Type B pancreatic cell (in vitro differentiated cells): ENCODE data around the gene SOWAHA. TPM values are rescaled to one million over a fixed set of nuclear protein-coding genes. Genes with fewer than 3 reads are reported as not detected.

Source experiments
- DNase-seq: peaks from one replicate; pipeline ENCODE4 v3.0.0; 2021; ENCODE audit warnings: mixed read lengths; ENCODE audit not compliant: unreplicated experiment; ENCODE audit errors: extremely low spot score
- H3K27ac Mint-ChIP-seq: 2 replicates; pipeline ENCODE4 v1.8.0; 2021; ENCODE audit warnings: mild to moderate bottlenecking, mixed read lengths
- H3K27me3 Mint-ChIP-seq: 2 replicates; pipeline ENCODE4 v1.8.0; 2021; ENCODE audit warnings: mixed read lengths
- H3K36me3 Mint-ChIP-seq: 2 replicates; pipeline ENCODE4 v1.8.0; 2021; ENCODE audit warnings: mixed read lengths
- H3K4me1 Mint-ChIP-seq: one replicate; pipeline ENCODE4 v1.8.0; 2021; ENCODE audit warnings: mixed read lengths; ENCODE audit not compliant: unreplicated experiment
- H3K4me3 Mint-ChIP-seq: 2 replicates; pipeline ENCODE4 v1.8.0; 2021; ENCODE audit warnings: mild to moderate bottlenecking, mixed read lengths
- H3K9me3 Mint-ChIP-seq: 2 replicates; pipeline ENCODE4 v1.8.0; 2021; ENCODE audit warnings: mixed read lengths
- total RNA-seq: library from RNA; stranded (reverse); gene quantifications from 2 replicates; pipeline ENCODE4 v1.2.1, GENCODE V29; 2021; ENCODE audit warnings: low replicate concordance
- TF ChIP-seq, protein P1 (sequence below): fragments of 200-600 bp; sonication (generic); conservative IDR thresholded peaks from 2 replicates; pipeline ENCODE4 v1.5.0; 2021; ENCODE audit warnings: antibody characterized with exemption, mild to moderate bottlenecking

Gene SOWAHA
- total RNA-seq, 1 donor from 2014 or later, result 2.5 TPM

DNA sequence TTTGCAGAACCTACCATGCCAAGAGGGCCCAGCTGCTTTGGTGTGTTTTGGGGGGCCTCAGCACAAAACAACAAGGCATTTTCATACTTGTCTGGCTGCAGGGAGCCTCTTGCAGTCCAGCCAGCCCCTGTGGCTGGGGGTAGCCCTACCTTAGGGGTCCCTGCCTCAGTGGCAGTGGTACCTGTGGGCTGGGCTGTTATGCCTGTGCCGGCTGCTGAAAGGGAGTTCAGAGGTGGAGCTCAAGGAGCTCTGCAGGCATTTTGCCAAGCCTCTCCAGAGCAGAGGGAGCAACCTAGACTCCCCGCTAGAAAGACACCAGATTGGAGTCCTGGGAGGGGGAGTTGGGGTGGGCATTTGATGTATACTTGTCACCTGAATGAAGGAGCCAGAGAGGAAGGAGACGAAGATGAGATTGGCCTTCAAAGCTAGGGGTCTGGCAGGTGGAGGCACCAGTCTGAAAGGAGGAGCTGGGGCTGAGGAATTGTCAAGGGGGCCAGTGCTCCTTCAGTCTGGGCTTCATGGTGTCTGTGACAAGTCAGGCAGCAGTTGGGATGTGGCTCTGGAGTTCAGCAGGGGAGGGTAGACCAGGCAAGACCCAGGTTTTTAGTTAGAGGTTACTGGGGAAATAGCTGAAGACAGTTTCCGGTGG, 15.9 kb downstream of the SOWAHA start:
- TF ChIP-seq, protein P1, sequence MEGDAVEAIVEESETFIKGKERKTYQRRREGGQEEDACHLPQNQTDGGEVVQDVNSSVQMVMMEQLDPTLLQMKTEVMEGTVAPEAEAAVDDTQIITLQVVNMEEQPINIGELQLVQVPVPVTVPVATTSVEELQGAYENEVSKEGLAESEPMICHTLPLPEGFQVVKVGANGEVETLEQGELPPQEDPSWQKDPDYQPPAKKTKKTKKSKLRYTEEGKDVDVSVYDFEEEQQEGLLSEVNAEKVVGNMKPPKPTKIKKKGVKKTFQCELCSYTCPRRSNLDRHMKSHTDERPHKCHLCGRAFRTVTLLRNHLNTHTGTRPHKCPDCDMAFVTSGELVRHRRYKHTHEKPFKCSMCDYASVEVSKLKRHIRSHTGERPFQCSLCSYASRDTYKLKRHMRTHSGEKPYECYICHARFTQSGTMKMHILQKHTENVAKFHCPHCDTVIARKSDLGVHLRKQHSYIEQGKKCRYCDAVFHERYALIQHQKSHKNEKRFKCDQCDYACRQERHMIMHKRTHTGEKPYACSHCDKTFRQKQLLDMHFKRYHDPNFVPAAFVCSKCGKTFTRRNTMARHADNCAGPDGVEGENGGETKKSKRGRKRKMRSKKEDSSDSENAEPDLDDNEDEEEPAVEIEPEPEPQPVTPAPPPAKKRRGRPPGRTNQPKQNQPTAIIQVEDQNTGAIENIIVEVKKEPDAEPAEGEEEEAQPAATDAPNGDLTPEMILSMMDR, result no peak
- peak overlapping the region; percentile 18 for H3K27ac Mint-ChIP-seq
- peaks cover 67% of the 10 kb centered on the region for H3K27me3 Mint-ChIP-seq
- H3K4me1 Mint-ChIP-seq, result no peaks in the 10 kb centered on the region
- peak overlapping the region; percentile 90 for H3K4me3 Mint-ChIP-seq
- H3K9me3 Mint-ChIP-seq, result no peaks in the 10 kb centered on the region
- DNase-seq, result no peak
- no peaks in the 10 kb centered on the region for H3K36me3 Mint-ChIP-seq

DNA sequence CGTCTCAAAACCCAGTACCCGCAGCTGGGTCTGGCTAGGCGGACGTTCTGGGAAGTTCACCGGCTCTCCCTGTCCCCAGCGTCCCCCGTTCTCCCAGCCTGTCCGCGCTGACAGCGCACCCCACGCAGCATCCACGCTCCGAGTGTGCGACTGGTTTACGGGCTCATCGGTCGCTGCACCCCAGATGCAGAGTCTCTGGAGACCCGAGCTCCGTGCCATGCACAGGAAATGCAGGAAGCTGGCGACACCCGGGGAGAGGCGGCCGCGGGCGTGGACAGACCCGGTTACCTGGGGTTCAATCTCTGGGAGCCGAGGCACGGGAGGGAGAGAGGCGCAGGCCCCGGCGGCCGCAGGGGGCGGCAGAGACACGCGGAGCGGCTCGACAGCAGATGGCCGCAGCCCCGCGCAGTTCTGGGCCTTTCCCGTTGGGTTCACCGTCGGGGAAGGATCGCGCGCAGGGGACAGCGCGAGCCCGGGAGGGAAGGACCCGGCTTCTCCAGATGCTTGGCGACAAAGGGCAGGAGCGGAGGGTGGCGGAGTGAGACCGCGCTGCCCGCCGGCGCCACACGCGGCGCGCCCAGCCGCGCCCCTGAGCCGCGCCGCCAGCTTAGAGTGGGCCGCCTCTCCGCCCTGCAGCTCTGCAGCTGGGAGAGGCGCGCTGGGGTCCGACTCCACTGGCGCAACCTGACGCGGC, 16.8 kb downstream of the SOWAHA start:
- Mint-ChIP-seq H3K27me3 (peaks cover 62% of the 10 kb centered on the region), H3K4me3 (peak overlapping the region; percentile 90), H3K36me3 (no peaks in the 10 kb centered on the region), H3K27ac (peak overlapping the region; percentile 43), H3K4me1 (no peaks in the 10 kb centered on the region), H3K9me3 (no peaks in the 10 kb centered on the region)
- TF ChIP-seq, protein P1, result peak; percentile 85
- peak; percentile 84 for DNase-seq

DNA sequence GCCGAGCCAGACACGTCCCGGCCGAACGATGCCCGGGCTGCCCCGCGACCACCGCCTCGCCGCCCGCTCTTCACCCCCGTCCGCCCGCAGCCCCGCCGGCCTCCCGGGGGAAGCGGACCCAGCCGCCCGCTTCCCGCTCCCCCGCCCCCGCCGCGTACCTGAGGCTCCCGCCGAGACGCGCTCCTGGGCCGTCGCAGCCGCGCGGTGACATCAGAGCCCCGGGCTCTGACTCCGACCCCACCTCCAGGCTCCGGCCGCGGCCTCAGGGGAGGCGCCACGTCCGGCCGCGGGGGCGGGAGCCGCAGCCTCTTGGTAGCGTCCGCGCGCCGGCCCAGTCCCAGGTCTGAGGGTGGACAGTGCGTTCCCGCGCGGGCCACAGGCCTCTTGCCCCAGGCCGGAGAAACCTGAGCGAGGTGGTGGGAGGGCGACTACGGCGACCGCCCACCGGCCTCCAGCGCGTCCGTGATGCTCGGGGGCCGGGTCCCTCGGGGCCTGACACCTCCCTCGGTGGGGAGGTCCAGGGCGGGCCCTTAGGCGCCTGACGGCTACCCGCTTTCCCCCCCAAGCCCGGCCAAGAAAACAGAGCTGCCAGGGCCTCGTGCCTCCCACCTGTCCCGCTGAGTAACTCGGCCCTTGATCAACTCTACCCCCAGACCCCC, 17.5 kb downstream of the SOWAHA start, which contains the start of gene SHROOM1:
TSS of gene SHROOM1 (minus strand) at position 212 of the 659 bp plus-strand sequence. CDS start 4,507 bp downstream, outside the sequence.
- TF ChIP-seq, protein P1, result no peak
- Mint-ChIP-seq H3K4me3 (peak within 1 kb of the TSS; percentile 90), H3K9me3 (no peaks in the 10 kb centered on the region), H3K27ac (peak within 1 kb of the TSS; percentile 72), H3K36me3 (no peaks in the 10 kb centered on the region), H3K4me1 (no peaks in the 10 kb centered on the region), H3K27me3 (peaks cover 59% of the 10 kb centered on the region)
- no peak for DNase-seq

DNA sequence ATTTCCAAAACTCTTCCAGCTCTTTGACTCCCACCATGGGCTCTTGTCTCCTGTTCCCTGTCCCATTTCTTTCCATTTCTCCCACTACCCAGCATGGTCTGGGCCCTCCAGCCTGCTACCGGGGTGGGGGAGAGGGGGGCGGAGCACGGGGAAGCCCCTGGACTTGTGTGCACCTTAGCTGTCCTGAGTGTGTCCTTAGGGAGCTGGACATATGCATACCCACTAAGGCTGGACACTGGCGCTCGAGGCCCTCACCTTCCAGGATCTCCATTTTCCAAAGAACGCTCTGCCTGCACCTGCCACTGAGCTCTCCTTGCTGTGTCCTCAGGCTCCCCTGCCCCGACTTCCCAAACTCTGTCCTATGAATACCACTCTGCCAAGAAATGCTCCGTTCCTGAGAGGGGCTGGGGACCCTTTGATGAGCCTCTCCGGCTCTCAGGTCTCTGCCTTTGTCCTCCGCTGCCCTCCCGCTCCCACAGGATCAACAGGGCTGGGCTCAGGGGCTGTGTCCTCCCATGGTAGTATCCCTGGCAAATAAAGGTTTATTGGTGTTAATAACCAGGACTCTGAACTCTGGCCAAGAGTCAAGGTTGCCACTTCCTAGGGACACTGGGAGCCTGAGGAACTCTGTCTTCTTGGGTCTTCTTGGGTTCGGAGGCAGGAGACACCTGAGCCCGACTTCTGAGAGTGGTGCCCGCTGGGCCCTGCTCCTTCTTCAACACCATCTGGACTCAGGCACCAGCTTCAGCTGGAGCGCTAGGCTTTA, 18.2 kb downstream of the SOWAHA start:
- TF ChIP-seq, protein P1, result no peak
- no peak for DNase-seq
- peaks cover 55% of the 10 kb centered on the region for H3K27me3 Mint-ChIP-seq
- H3K4me3 Mint-ChIP-seq, result peak overlapping the region; percentile 84
- no peaks in the 10 kb centered on the region for H3K9me3 Mint-ChIP-seq
- H3K27ac Mint-ChIP-seq, result peak overlapping the region; percentile 72
- H3K36me3 Mint-ChIP-seq, result no peaks in the 10 kb centered on the region
- H3K4me1 Mint-ChIP-seq, result no peaks in the 10 kb centered on the region

DNA sequence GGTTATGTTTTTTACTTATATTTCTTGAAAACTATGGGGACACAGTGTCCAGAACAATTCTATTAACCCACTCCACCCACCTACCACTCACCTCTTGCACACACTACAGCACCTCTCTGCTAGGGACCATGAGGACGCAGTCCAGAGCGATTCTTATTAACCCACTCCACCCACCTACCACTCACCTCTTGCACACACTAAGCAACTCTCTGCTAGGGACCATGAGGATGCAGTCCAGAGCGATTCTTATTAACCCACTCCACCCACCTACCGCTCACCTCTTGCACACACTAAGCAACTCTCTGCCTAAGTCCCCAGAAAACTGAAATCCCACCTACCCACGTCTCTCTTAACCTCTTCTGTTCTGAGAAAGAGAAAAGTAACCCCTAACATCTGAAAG, 19.5 kb downstream of the SOWAHA start:
- H3K27me3 Mint-ChIP-seq, result peaks cover 42% of the 10 kb centered on the region
- peak overlapping the region; percentile 64 for H3K27ac Mint-ChIP-seq
- TF ChIP-seq, protein P1, result no peak
- peak overlapping the region; percentile 68 for H3K4me3 Mint-ChIP-seq
- H3K9me3 Mint-ChIP-seq, result no peaks in the 10 kb centered on the region
- DNase-seq, result no peak
- H3K36me3 Mint-ChIP-seq, result no peaks in the 10 kb centered on the region
- peaks cover 1% of the 10 kb centered on the region for H3K4me1 Mint-ChIP-seq
